AG10803 (cell line): ENCODE results near the gene B4GALT3.

Experiments used
- DNase-seq: peaks from one replicate; pipeline ENCODE4 v3.0.0; 2010; ENCODE audit warnings: low read depth
- H3K4me3 ChIP-seq: 2 replicates; pipeline ENCODE4 v1.5.1; 2011; ENCODE audit warnings: mild to moderate bottlenecking, low read length, control low read depth
- TF ChIP-seq, protein P1 (sequence below): conservative IDR thresholded peaks from 2 replicates; pipeline ENCODE4 v1.5.1; 2011; ENCODE audit warnings: mild to moderate bottlenecking, low read length, control low read depth, inconsistent platforms

B4GALT3 gene

DNA sequence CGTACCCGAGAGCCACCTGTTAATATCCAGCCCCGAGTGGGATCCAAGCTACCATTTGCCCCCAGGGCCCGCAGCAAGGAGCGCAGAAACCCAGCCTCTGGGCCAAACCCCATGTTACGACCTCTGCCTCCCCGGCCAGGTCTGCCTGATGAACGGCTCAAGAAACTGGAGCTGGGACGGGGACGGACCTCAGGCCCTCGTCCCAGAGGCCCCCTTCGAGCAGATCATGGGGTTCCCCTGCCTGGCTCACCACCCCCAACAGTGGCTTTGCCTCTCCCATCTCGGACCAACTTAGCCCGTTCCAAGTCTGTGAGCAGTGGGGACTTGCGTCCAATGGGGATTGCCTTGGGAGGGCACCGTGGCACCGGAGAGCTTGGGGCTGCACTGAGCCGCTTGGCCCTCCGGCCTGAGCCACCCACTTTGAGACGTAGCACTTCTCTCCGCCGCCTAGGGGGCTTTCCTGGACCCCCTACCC lies 16.6 kb downstream of the B4GALT3 start:
- no peak for DNase-seq
- no peak overlapping the region for H3K4me3 ChIP-seq
- TF ChIP-seq, protein P1, sequence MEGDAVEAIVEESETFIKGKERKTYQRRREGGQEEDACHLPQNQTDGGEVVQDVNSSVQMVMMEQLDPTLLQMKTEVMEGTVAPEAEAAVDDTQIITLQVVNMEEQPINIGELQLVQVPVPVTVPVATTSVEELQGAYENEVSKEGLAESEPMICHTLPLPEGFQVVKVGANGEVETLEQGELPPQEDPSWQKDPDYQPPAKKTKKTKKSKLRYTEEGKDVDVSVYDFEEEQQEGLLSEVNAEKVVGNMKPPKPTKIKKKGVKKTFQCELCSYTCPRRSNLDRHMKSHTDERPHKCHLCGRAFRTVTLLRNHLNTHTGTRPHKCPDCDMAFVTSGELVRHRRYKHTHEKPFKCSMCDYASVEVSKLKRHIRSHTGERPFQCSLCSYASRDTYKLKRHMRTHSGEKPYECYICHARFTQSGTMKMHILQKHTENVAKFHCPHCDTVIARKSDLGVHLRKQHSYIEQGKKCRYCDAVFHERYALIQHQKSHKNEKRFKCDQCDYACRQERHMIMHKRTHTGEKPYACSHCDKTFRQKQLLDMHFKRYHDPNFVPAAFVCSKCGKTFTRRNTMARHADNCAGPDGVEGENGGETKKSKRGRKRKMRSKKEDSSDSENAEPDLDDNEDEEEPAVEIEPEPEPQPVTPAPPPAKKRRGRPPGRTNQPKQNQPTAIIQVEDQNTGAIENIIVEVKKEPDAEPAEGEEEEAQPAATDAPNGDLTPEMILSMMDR: no peak

DNA sequence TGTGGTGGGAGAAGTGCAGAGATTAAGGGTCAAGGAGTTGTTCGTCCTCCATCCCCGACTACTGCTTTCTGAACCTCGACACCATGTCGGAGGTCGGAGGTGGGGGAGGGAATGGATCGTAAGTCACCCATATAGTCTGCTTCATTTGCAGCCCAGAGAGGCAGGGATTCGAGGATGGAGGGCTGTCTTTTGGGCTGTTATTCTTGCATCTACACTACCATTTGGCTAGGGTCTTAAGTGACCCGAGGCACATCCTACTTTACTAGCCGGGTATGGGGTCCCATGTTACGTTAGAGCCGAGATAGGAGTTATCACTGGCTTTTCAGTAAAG lies 17.4 kb downstream of the B4GALT3 start:
- TF ChIP-seq, protein P1: no peak
- peak overlapping the region; percentile 93 for H3K4me3 ChIP-seq
- no peak for DNase-seq

DNA sequence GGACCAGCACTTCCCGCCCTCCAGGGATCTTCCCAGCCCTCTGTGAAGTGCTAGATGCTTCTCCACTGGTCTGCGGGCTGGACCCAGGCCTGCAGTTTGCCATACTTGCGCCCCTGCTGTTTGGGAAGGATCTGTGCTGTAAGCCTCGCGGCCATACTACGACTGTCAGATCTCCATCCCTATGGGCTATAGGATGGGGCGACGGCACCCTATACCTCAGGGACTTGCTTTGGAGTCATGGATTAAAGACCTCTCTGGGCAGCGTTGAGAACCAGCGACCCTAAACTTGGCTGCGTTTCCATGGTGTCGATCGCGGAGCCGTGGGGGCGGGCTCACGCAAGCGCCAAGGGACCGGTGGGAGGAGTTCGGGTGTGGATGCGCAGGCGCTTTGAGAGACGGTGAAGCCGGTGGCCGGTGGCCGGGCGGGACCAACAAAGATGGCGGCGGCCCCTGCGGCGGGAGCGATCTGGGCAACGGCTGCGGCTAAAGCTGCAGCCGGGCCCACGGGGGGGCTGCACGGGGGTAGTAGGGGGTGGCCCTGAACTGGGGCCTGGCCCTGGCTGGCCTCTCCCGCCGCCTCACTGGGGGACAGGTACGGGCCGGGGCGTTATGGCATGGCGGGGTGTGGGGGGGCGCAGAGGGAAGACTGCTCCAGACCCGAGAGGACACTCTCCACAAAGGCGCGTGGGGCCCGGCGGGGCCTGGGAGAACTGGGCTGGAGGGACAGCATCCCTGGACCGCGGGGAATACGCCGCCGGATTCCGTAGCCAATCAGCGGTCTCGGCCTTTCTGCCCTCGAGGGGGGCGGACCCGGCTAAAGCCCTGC lies 18.0 kb downstream of the B4GALT3 start, which contains the start of gene USP21:
TSS of gene USP21 (plus strand) at position 414 of the 826 bp plus-strand sequence. CDS start 1,141 bp downstream, outside the sequence.
- DNase-seq: peak; percentile 84
- TF ChIP-seq, protein P1: peak; percentile 61
- peak within 1 kb of the TSS; percentile 93 for H3K4me3 ChIP-seq

DNA sequence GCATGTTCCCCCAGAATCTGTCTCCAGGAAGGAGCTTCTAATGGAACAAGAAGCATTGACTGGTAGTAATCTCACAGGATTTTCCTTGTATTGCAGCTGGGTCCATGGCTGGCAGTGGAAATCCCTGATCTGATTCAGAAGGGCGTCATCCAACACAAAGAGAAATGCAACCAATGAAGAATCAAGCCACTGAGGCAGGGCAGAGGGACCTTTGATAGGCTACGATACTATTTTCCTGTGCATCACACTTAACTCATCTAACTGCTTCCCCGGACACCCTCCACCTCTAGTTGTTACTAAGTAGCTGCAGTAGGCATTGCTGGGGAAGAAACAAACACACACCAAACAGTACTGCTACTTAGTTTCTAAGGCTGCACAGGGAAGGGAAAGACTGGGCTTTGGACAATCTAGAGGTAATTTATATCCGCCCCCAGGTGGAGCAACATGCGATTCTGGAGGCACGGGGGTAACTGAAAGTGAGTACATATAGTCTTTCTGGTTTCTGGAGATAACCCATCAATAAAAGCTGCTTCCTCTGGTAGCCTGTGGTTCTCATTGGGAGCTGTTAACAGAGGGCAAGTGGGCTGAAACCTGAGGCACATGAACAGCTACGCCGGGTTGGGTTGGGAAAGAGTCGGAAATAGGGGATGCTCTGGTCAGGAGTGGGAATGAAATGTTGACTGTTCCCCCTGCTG lies 18.8 kb downstream of the B4GALT3 start:
- DNase-seq: no peak
- TF ChIP-seq, protein P1: no peak
- H3K4me3 ChIP-seq: peak overlapping the region; percentile 93

DNA sequence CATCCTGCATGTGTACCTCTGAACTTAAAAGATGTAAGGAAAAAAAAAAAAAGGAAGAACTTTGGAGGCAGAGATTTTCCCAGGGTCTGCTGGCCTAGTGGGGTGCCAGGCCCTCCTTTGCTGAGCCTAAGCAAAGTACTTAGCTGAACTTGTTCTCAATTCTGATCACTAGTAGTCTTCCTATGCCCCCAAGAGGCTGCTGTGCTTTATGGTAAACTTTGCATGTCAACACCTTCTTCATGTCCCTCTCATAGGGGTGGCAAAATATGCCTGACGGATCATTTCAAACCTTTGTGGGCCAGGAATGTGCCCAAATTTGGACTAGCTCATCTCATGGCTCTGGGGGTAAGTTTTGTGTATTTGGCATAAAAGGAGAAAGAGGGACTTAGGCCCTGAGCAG lies 19.4 kb downstream of the B4GALT3 start:
- TF ChIP-seq, protein P1: no peak
- no peak for DNase-seq
- no peak overlapping the region for H3K4me3 ChIP-seq

DNA sequence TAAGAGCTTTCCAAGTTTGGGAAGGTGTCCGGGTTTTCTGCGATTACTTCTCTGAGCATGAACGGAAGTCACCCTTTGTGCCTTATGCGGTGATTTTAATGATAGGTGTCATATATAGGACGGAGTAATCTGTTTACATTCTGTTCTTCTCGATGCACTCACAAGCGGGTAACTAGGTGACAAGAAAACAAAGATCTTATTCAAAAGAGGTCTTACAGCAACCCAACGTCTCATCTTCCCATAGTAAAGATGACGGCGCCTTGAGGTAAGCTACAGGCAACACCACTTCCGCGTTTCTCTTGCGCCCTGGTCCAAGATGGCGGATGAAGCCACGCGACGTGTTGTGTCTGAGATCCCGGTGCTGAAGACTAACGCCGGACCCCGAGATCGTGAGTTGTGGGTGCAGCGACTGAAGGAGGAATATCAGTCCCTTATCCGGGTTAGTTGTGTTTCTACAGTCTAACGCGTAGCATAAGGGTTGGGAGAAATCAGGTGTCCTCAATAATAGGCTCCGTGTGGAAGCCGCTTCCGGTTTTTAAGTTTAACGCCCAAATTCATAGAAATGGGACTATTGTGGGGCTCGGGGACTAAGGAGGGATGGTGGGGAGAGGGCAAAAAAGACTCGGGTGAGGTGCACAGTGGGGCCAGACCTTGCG lies 23.5 kb downstream of the B4GALT3 start, which contains the start of gene UFC1:
TSS of gene UFC1 (plus strand) at position 297 of the 656 bp plus-strand sequence. CDS start at position 317, 20 bp downstream.
- TF ChIP-seq, protein P1: no peak
- H3K4me3 ChIP-seq: peak within 1 kb of the TSS; percentile 93
- DNase-seq: peak; percentile 91
